ENCODE results near the gene ZBTB20. TPM values are rescaled to one million over a fixed set of nuclear protein-coding genes. Genes with fewer than 3 reads are reported as not detected.

ZBTB20 gene
- total RNA-seq, 1 donor from 2014 or later: 62.0 TPM

DNA sequence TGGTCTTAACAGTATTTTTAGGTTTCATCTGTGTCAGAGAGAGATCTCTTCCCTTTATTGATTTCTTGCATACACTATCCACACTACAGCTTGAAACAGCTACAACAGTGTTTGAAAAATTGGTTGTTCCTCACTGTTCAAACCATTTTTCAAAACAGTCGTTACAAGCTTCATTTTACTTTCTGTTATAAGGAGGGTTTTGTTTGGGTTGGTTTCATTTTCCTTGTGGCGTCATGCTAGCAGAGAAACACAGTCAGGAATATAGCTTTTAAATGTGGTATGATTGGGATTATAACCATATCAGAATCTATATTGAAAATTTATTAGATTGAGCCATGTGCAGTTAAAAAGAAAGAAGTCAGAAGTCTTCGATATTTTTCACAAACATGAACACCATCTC lies 400.6 kb downstream of the ZBTB20 start:
- Histone ChIP-seq H3K4me1 (peaks cover 32% of the 10 kb centered on the region), H3K27me3 (ENCODE audit: low read depth) (no peaks in the 10 kb centered on the region), H3K27ac (replicated peaks) (peak overlapping the region; percentile 72), H3K36me3 (no peaks in the 10 kb centered on the region), H3K4me3 (peak overlapping the region; percentile 40), H3K9me3 (replicated peaks) (no peaks in the 10 kb centered on the region)
- no peak for DNase-seq
- TF ChIP-seq, protein P1, sequence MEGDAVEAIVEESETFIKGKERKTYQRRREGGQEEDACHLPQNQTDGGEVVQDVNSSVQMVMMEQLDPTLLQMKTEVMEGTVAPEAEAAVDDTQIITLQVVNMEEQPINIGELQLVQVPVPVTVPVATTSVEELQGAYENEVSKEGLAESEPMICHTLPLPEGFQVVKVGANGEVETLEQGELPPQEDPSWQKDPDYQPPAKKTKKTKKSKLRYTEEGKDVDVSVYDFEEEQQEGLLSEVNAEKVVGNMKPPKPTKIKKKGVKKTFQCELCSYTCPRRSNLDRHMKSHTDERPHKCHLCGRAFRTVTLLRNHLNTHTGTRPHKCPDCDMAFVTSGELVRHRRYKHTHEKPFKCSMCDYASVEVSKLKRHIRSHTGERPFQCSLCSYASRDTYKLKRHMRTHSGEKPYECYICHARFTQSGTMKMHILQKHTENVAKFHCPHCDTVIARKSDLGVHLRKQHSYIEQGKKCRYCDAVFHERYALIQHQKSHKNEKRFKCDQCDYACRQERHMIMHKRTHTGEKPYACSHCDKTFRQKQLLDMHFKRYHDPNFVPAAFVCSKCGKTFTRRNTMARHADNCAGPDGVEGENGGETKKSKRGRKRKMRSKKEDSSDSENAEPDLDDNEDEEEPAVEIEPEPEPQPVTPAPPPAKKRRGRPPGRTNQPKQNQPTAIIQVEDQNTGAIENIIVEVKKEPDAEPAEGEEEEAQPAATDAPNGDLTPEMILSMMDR (IDR thresholded peaks at IDR 0.05; ENCODE audit: borderline replicate concordance): no peak
- intact Hi-C loops (cut with micrococcal nuclease): no loop called here

DNA sequence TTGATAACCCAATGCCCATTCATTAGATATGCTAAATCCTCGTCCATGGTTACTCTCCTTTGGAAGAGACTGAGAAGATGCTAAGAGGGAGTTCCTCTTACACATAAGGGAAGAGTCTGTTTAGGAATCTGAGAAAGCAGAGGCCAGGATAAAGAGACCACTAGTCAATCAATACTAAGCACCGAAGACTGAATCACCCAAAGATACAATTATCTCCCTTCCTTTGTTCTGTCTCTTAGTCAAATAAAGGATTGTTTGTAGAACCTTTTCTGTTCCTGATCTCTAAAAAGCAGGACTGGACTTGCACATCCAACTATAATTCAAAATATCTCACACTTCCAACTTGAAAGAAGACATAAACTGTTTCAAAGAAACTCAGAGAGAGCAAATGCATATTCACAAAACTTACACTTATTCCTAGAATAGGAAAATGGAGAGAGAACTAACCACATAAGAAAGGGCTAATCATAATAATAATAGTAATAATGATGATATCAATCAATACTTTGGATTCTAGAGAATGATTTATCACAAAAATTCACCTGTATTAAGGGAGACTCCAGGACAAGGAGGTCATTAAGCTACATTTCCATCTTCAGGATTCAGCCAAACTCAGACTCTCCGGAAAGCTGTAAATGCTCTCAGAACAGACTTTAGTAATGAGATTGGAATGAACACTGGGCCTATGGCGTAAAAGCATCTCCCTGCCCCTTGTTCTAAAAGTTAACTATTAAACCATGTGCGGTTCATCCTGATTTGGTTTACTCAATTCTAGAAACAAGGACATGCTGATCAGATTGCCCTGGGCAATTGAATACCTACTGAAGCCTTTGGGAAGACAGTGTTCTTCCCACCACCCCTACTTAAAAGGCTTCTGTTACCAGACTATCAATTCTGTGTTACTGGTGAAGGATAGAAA lies 401.5 kb downstream of the ZBTB20 start:
- no peaks in the 10 kb centered on the region for H3K27me3 ChIP-seq (ENCODE audit: low read depth)
- H3K36me3 ChIP-seq: no peaks in the 10 kb centered on the region
- intact Hi-C loops (cut with micrococcal nuclease): no loop called here
- DNase-seq: no peak
- peak overlapping the region; percentile 72 for H3K27ac ChIP-seq (replicated peaks)
- peak overlapping the region; percentile 40 for H3K4me3 ChIP-seq
- H3K9me3 ChIP-seq (replicated peaks): no peaks in the 10 kb centered on the region
- TF ChIP-seq, protein P1 (IDR thresholded peaks at IDR 0.05; ENCODE audit: borderline replicate concordance): no peak
- peaks cover 32% of the 10 kb centered on the region for H3K4me1 ChIP-seq

DNA sequence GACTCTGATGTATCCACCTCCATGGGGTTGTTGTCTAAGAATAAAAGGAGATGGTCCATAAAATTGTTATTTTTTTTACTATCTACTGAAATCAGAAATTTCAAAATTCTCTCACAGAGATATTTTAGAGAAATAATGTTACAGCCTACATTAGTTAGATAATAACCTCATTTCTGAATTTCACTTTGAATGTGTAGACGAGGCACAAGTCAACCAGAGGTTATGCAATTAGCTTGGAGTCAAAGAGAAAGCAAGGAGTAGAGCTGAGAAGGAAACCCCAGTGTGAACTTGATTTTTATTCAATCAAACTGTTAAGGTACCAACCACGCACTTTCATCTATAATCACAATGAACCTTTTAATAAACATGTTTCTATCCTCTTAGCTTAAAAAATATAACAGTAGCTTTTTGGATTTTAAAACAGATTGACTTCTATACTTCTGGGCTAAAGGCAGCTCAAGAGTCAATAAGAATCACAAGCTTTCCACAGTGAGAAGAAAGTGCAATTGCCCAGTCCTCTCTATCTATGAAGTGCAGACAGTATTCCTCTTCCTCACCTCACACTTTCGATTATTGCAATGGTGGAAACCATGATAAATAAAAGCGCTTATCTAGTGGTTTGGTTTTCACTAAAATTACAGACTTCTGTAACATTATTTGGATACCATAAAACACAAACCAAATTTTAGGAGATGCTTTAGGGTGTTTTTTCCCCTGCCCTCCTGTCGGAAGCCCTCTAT lies 403.2 kb downstream of the ZBTB20 start:
- Histone ChIP-seq H3K4me3 (no peak overlapping the region), H3K9me3 (replicated peaks) (no peaks in the 10 kb centered on the region)

DNA sequence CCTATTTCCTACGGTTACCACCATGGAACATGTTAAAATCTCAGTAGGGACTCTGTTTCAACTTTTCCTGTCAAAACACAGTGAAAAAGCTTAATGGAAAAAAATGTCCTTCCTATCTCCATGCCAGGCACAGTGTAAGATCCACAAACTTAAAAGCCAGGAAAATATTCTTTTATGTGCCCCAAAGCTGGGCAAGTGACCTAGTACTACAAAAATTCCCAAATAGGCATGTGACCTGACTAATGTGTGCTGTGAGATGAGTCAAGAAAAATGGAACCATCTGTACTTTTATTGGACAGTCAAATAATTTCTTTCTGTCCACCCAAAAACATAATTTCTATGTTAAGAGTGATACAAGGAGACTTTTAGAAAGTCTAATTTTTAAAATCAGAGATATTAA lies 406.0 kb downstream of the ZBTB20 start:
- TF ChIP-seq, protein P1 (IDR thresholded peaks at IDR 0.05; ENCODE audit: borderline replicate concordance): no peak
- Histone ChIP-seq H3K9me3 (replicated peaks) (no peaks in the 10 kb centered on the region), H3K27ac (replicated peaks) (no peak overlapping the region), H3K4me3 (no peak overlapping the region), H3K36me3 (no peaks in the 10 kb centered on the region), H3K4me1 (peaks cover 23% of the 10 kb centered on the region), H3K27me3 (ENCODE audit: low read depth) (no peaks in the 10 kb centered on the region)
- intact Hi-C loops (cut with micrococcal nuclease): no loop called here
- DNase-seq: no peak

More for the DNA sequence above, 403.2 kb downstream of the ZBTB20 start:
- Histone ChIP-seq H3K27ac (replicated peaks) (no peak overlapping the region), H3K27me3 (ENCODE audit: low read depth) (no peaks in the 10 kb centered on the region), H3K4me1 (peaks cover 32% of the 10 kb centered on the region), H3K36me3 (no peaks in the 10 kb centered on the region)
- no peak for DNase-seq
- intact Hi-C loops (cut with micrococcal nuclease): no loop called here
- TF ChIP-seq, protein P1 (IDR thresholded peaks at IDR 0.05; ENCODE audit: borderline replicate concordance): no peak

DNA sequence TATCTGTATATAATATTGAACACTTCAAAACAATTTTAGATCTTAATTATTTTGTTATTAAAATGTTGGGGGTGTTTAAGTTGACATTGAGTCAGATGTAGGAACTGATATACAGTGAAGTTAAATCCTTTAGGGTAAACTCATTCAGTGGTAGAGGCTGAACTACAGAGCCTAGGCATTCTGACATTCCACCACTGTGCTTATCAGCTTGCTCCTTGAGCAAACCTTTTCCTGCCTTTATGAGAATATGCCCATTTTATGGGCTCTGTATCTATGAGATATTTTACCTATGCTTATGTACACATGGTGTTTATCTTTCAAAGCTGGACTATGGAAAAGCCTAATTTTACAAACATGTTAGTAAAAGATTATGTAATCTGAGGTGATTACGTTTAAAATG lies 407.5 kb downstream of the ZBTB20 start:
- TF ChIP-seq, protein P1 (IDR thresholded peaks at IDR 0.05; ENCODE audit: borderline replicate concordance): no peak
- intact Hi-C loops (cut with micrococcal nuclease): no loop called here
- no peaks in the 10 kb centered on the region for H3K36me3 ChIP-seq
- no peaks in the 10 kb centered on the region for H3K27me3 ChIP-seq (ENCODE audit: low read depth)
- no peak for DNase-seq
- H3K9me3 ChIP-seq (replicated peaks): no peaks in the 10 kb centered on the region
- H3K4me3 ChIP-seq: no peak overlapping the region
- no peak overlapping the region for H3K27ac ChIP-seq (replicated peaks)
- H3K4me1 ChIP-seq: peaks cover 8% of the 10 kb centered on the region
